ENCODE measurements around the gene NUP35.
A peak's percentile ranks its signal among the peaks of the same experiment; 100 is the strongest.

NUP35 gene

DNA sequence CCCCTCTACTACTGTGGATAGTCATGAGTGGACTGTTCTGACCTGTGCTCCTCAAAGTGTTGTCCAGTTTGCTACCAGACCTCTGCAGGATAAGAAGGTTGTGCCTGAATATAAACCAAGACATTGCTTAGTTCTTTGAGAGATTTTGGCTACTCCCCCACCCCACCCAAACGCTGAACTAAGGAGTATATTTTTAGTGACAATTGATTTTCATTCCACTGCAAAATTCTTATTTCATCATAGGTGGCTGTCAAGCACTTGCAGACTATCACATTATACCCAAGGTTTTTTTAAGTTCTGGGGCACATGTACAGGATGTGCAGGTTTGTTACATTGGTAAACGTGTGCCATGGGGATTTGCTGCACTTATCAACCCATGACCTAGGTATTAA lies 32.3 kb upstream of the NUP35 start:
- TF ChIP-seq POU2F2 (IDR thresholded peaks at IDR 0.05; ENCODE audit: low read depth, low read length) (no peak), PAX5 (IDR thresholded peaks at IDR 0.05; ENCODE audit: insufficient read depth, low read length, severe bottlenecking) (no peak), POLR2A (IDR thresholded peaks at IDR 0.05; ENCODE audit: low read depth, low read length) (no peak), SPI1 (IDR thresholded peaks at IDR 0.05; ENCODE audit: low read depth, low read length) (no peak), TAF1 (IDR thresholded peaks at IDR 0.05; ENCODE audit: low read depth, low read length) (no peak), POLR2AphosphoS5 (IDR thresholded peaks at IDR 0.05; ENCODE audit: low read depth, low read length) (no peak)
- DNase-seq (ENCODE audit: insufficient read length, low spot score): no peak
- FAIRE-seq: peak; percentile 66

DNA sequence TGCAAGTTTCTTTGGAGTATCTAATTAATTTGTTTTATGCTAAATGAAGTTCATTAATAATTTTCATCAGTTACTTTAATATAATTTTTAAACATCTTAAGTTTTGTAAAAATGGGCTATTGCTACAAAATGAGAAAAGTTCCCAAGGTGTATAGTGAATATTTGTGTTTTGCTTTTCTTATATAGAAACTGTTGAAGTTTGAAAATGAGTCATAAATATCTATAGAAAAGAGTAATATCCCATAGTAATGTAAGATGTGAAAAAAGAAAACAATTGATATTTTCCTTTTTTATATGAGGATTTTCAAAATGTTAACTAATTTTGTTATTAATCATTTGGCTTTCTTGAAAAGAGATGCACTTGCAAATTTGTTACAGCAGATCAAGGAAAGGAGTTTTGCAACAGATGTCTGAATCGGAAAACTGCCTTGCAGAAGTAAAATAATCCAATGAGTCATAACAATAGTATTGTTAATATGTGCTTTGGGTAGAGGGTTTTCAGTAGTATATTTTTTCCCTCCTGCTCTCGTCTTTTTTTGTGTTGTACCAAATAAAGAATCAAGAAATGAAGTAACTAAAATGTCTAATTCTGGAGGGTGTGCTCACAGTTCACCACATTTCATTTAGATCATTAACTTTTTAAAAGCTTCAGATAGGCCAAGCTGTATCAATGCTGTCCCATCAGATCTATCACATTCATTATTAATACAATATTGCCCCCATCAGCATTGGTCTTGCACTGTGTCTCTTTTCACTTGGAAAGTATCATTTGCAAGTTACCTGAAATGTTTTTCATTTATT lies 30.2 kb upstream of the NUP35 start:
- FAIRE-seq (peak; percentile 74), DNase-seq (ENCODE audit: insufficient read length, low spot score) (no peak)
- TF ChIP-seq PAX5 (IDR thresholded peaks at IDR 0.05; ENCODE audit: insufficient read depth, low read length, severe bottlenecking): no peak
- TF ChIP-seq SPI1 (IDR thresholded peaks at IDR 0.05; ENCODE audit: low read depth, low read length): no peak
- no peak for TF ChIP-seq POLR2A (IDR thresholded peaks at IDR 0.05; ENCODE audit: low read depth, low read length)
- TF ChIP-seq POLR2AphosphoS5 (IDR thresholded peaks at IDR 0.05; ENCODE audit: low read depth, low read length): no peak
- no peak for TF ChIP-seq TAF1 (IDR thresholded peaks at IDR 0.05; ENCODE audit: low read depth, low read length)
- TF ChIP-seq POU2F2 (IDR thresholded peaks at IDR 0.05; ENCODE audit: low read depth, low read length): no peak

DNA sequence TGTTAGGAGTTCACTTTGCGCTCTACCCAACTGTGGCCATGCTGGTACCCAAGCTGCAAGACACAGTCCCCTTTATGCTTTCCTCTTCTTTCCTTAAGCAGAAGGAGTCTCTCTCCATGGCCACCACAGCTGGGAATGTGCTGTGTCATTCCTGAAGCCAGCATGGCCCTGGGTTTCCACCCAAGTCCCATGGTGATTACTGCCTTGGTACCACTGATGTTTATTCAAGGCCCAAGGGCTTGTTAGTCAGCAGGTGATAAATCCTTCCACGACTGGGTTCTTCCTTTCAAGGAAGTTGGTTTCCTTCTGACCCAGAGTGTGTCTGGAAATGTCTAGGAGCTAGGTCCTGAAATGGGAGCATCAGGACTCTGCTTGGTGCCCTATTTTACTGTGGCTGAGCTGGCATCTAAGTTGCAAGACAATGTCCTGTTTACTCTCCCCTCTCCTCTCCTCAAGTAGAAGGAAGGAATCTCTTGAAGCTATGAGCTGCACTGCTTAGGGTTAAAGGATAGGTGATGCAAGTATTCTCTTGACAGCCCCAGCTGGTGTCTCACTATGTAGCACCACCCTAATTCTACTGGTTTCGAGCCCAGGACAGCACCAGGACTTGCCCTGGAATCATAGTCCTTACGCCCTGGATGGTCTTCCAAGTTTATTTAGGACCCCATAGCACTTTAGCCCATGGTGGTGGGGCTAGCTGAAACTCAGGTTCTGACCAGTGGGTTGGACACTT lies 18.7 kb upstream of the NUP35 start:
- DNase-seq (ENCODE audit: insufficient read length, low spot score) (no peak), FAIRE-seq (no peak)
- TF ChIP-seq POU2F2 (IDR thresholded peaks at IDR 0.05; ENCODE audit: low read depth, low read length): no peak
- TF ChIP-seq SPI1 (IDR thresholded peaks at IDR 0.05; ENCODE audit: low read depth, low read length): no peak
- no peak for TF ChIP-seq TAF1 (IDR thresholded peaks at IDR 0.05; ENCODE audit: low read depth, low read length)
- TF ChIP-seq PAX5 (IDR thresholded peaks at IDR 0.05; ENCODE audit: insufficient read depth, low read length, severe bottlenecking): no peak
- no peak for TF ChIP-seq POLR2A (IDR thresholded peaks at IDR 0.05; ENCODE audit: low read depth, low read length)
- TF ChIP-seq POLR2AphosphoS5 (IDR thresholded peaks at IDR 0.05; ENCODE audit: low read depth, low read length): no peak

DNA sequence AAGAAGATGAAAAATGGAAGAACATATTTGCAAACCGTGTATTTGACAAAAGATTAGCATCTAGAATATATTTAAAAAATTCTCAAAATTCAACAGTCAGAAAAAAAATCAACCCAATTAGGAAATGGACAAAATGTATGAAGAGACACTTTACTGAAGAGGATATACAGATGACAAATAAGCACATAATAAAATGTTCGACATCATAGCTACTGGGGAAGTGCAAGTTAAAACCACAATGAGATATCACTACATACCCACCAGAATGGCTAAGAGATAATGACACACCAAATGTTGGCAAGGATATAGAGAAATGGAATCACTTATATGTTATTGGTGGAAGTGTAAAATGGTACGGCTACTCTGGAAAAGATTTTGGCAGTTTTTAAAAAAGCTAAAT lies 11.7 kb upstream of the NUP35 start:
- DNase-seq (ENCODE audit: insufficient read length, low spot score) (no peak), FAIRE-seq (no peak)
- no peak for TF ChIP-seq SPI1 (IDR thresholded peaks at IDR 0.05; ENCODE audit: low read depth, low read length)
- TF ChIP-seq POLR2A (IDR thresholded peaks at IDR 0.05; ENCODE audit: low read depth, low read length): no peak
- no peak for TF ChIP-seq POU2F2 (IDR thresholded peaks at IDR 0.05; ENCODE audit: low read depth, low read length)
- no peak for TF ChIP-seq TAF1 (IDR thresholded peaks at IDR 0.05; ENCODE audit: low read depth, low read length)
- TF ChIP-seq PAX5 (IDR thresholded peaks at IDR 0.05; ENCODE audit: insufficient read depth, low read length, severe bottlenecking): no peak
- no peak for TF ChIP-seq POLR2AphosphoS5 (IDR thresholded peaks at IDR 0.05; ENCODE audit: low read depth, low read length)

DNA sequence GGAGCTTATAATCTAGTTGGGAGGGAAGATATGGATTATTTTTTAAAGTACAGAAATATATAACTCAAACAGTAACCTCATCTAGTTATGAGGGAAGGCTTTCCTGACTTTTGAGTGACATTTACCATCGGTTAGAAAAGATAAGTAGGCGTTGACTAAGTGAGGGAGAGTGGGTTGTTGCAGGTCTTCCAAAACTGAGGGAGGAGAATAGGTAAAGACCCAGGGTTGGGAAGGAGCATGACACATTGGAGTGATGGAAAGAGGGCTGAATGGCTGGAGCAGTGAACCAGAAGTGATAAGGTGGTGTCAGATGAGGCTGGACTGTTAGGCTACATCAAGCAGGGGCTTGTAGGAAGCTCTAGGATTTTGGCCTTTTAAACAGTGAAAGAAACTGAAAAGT lies 10.6 kb upstream of the NUP35 start:
- TF ChIP-seq SPI1 (IDR thresholded peaks at IDR 0.05; ENCODE audit: low read depth, low read length) (no peak), PAX5 (IDR thresholded peaks at IDR 0.05; ENCODE audit: insufficient read depth, low read length, severe bottlenecking) (no peak), POLR2AphosphoS5 (IDR thresholded peaks at IDR 0.05; ENCODE audit: low read depth, low read length) (no peak), POU2F2 (IDR thresholded peaks at IDR 0.05; ENCODE audit: low read depth, low read length) (no peak), POLR2A (IDR thresholded peaks at IDR 0.05; ENCODE audit: low read depth, low read length) (no peak), TAF1 (IDR thresholded peaks at IDR 0.05; ENCODE audit: low read depth, low read length) (no peak)
- DNase-seq (ENCODE audit: insufficient read length, low spot score) (no peak), FAIRE-seq (no peak)

DNA sequence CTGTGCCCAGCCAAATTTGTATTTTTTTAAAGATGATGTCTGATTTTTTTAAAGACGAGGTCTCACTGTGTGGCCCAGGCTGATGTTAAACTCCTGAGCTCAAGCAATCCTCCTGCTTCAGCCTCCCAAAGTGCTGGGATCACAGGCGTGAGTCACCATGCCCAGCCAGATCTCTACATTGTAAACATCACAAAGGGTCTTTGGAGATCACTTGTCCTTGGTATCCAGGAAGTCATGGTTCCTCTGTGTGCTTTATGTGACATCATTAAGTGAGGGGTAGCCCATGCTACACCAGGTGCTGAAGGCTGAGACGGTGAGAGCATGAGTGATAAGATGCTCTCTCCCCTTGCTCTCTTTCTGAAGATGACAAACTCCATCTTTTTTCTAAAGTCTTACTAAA lies 7.0 kb upstream of the NUP35 start:
- DNase-seq (ENCODE audit: insufficient read length, low spot score) (no peak), FAIRE-seq (no peak)
- TF ChIP-seq POU2F2 (IDR thresholded peaks at IDR 0.05; ENCODE audit: low read depth, low read length) (no peak), SPI1 (IDR thresholded peaks at IDR 0.05; ENCODE audit: low read depth, low read length) (no peak), TAF1 (IDR thresholded peaks at IDR 0.05; ENCODE audit: low read depth, low read length) (no peak), POLR2A (IDR thresholded peaks at IDR 0.05; ENCODE audit: low read depth, low read length) (no peak), PAX5 (IDR thresholded peaks at IDR 0.05; ENCODE audit: insufficient read depth, low read length, severe bottlenecking) (no peak), POLR2AphosphoS5 (IDR thresholded peaks at IDR 0.05; ENCODE audit: low read depth, low read length) (no peak)

DNA sequence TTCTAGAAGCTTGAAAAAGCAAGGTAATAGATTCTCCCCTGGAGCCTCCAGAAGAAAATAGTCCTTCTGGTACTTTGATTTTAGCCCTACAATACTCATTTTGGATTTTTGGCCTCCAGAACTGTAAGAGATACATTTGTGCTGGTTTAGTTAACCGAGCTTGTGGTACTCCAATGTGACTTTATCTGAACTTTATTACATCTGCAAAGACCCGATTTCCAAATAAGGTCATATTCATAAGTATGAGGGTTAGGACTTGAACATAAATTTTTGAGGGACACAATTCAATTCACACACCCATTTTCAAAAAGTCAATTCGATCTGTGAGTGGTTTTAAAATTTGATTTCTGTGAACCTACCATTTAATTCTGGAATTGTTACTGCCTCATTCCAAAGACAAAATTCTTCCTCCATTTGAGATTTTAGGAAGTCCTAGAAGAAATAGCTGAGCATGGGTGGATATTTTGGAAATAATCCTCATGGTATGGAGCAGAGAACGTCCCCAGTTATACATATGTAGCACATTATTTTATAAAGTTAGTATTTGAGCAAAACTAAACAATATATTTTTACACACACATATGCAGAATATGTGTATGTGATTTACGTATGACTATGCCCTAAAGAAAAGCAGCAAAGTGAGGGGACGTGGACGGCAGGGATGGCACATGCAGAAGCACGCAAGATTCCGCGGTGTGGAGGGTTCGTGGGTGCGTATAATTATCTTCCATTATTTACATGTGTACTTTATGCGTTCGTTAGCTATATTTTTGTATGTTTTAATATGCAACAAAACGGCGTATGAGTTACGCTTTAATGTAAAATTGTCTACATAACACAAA lies 905 bp upstream of the NUP35 start:
- TF ChIP-seq POLR2A (IDR thresholded peaks at IDR 0.05; ENCODE audit: low read depth, low read length) (no peak), POLR2AphosphoS5 (IDR thresholded peaks at IDR 0.05; ENCODE audit: low read depth, low read length) (no peak), POU2F2 (IDR thresholded peaks at IDR 0.05; ENCODE audit: low read depth, low read length) (no peak), TAF1 (IDR thresholded peaks at IDR 0.05; ENCODE audit: low read depth, low read length) (no peak), PAX5 (IDR thresholded peaks at IDR 0.05; ENCODE audit: insufficient read depth, low read length, severe bottlenecking) (no peak), SPI1 (IDR thresholded peaks at IDR 0.05; ENCODE audit: low read depth, low read length) (no peak)
- FAIRE-seq (no peak), DNase-seq (ENCODE audit: insufficient read length, low spot score) (no peak)

DNA sequence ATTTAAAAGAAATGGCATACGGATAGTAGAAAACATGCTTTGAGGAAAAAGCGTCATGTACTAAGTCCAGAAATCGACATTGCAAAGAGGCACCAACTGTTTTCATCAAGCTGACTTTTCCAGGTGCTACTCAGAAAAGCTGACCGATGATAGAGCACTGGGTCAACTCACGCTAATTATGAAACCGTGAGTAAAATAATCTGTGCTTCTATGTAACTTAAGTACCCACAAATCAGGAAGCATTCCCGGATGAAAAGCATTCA lies 353 bp upstream of the NUP35 start:
- TF ChIP-seq SPI1 (IDR thresholded peaks at IDR 0.05; ENCODE audit: low read depth, low read length): no peak
- no peak for TF ChIP-seq TAF1 (IDR thresholded peaks at IDR 0.05; ENCODE audit: low read depth, low read length)
- TF ChIP-seq POU2F2 (IDR thresholded peaks at IDR 0.05; ENCODE audit: low read depth, low read length): no peak
- no peak for TF ChIP-seq POLR2A (IDR thresholded peaks at IDR 0.05; ENCODE audit: low read depth, low read length)
- TF ChIP-seq PAX5 (IDR thresholded peaks at IDR 0.05; ENCODE audit: insufficient read depth, low read length, severe bottlenecking): no peak
- no peak for TF ChIP-seq POLR2AphosphoS5 (IDR thresholded peaks at IDR 0.05; ENCODE audit: low read depth, low read length)
- no peak for FAIRE-seq
- peak; percentile 8 for DNase-seq (ENCODE audit: insufficient read length, low spot score)

DNA sequence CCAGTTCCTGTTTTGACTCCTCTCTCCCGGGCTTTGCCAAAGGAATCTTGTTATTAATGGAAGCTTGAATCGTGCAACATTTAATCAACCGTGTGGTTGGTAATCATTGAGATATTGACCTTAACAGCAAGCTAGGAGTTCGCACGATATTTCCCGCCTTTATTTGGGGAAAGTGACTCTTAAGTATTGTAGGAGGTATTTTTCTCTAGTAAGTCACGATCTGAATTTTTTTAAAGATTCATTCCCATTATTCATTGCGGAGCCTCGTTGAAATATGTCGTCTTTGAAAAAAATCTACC lies 663 bp downstream of the NUP35 start:
- FAIRE-seq (no peak), DNase-seq (ENCODE audit: insufficient read length, low spot score) (no peak)
- TF ChIP-seq POLR2A (IDR thresholded peaks at IDR 0.05; ENCODE audit: low read depth, low read length): no peak
